HEK293 (cell line): ENCODE data around the gene PEX5L.

Experiments used
- ZNF138 ChIP-seq: fragments of 450-650 bp; formaldehyde crosslinking; IDR thresholded peaks from 2 replicates; pipeline ENCODE4 v1.5.1; 2016; ENCODE audit warnings: missing biosample characterization, missing genetic modification characterization, borderline replicate concordance
- ZNF175 ChIP-seq: fragments of 450-650 bp; formaldehyde crosslinking; IDR thresholded peaks from 2 replicates; pipeline ENCODE4 v1.5.1; 2016; ENCODE audit warnings: missing biosample characterization, missing genetic modification characterization

DNA sequence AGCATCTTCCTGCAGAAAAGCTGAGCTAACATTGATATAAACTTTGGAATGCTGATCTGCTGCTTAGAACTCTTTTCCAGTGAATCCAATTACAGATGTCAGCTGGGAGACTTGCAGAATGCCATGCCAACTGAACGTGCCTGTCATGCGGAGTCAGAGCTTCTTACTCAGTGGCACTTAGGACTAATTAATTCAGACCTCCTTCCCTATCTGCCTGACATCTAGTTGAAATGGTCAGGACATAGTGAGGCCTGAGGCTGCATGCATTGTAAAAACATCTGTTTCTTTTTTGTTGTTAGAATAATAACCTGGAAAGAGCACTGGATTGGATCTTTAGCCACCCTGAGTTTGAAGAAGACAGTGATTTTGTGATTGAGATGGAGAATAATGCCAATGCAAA, 271.3 kb downstream of the PEX5L start:
- no peak for TF ChIP-seq ZNF138 (tag by site-specific recombination)
- no peak for TF ChIP-seq ZNF175 (tag by site-specific recombination)
